ENCODE results near the gene IP6K2. TPM values are rescaled to one million over a fixed set of nuclear protein-coding genes. Genes with fewer than 3 reads are reported as not detected.

IP6K2 gene
- total and polyA plus RNA-seq, 2 of the 8 experiments (the other 6 are each of a cell fraction or from before 2014, with no cell fraction given) = 95.8 to 144 TPM

GRCh38 chr3:48748754-48749153, 31.7 kb upstream of the IP6K2 start:
- Histone ChIP-seq H3K27me3 (replicated peaks in 1 of 4; ENCODE audit: control insufficient read depth in 3 of 4, extremely low read depth in 1 of 4, insufficient read depth in 3 of 4, low read length in 3 of 4) (no peaks in the 10 kb centered on the region), H2BK20ac (ENCODE audit: low read length) (no peak overlapping the region), H3K9me3 (ENCODE audit: insufficient read depth in 2 of 2, low read depth in 1 of 2, low read length in 1 of 2) (no peaks in the 10 kb centered on the region), H3K18ac (ENCODE audit: extremely low read depth, low read length) (no peak overlapping the region), H3K27ac (ENCODE audit: low read depth, low read length) (no peak overlapping the region), H3K79me2 (ENCODE audit: control insufficient read depth in 1 of 2, insufficient read depth in 2 of 2, low read length in 2 of 2) (no peaks in the 10 kb centered on the region), H3K14ac (ENCODE audit: insufficient read length) (no peak overlapping the region), H3K4me2 (ENCODE audit: insufficient read depth in 1 of 2, low read depth in 2 of 2, low read length in 2 of 2) (no peak overlapping the region), H2BK12ac (ENCODE audit: low read depth, low read length) (no peak overlapping the region), H3K23ac (ENCODE audit: insufficient read length) (no peak overlapping the region), H3K79me1 (ENCODE audit: low read depth, low read length) (no peaks in the 10 kb centered on the region), H4K20me1 (replicated peaks in 1 of 2; ENCODE audit: control insufficient read depth in 1 of 2, insufficient read depth in 2 of 2, low read length in 2 of 2) (no peaks in the 10 kb centered on the region), H3K56ac (replicated peaks; ENCODE audit: insufficient read length, low read depth, low read length) (no peak overlapping the region), H2AFZ (ENCODE audit: low read length) (no peak overlapping the region), H3K4me3 (ENCODE audit: extremely low read depth in 1 of 4, insufficient read depth in 2 of 4, low read depth in 3 of 4, low read length in 4 of 4) (no peak overlapping the region), H3K9ac (replicated peaks in 1 of 4; ENCODE audit: extremely low read depth in 1 of 4, low read depth in 3 of 4, low read length in 3 of 4) (no peak overlapping the region), H4K5ac (ENCODE audit: insufficient read length, low read depth, low read length) (no peak overlapping the region), H3K23me2 (ENCODE audit: low read depth, low read length) (no peaks in the 10 kb centered on the region), H3K36me3 (ENCODE audit: control insufficient read depth in 2 of 4, insufficient read depth in 4 of 4, low read length in 3 of 4) (peaks cover 0 to 6% (median 0%) of the 10 kb centered on the region in 4 experiments; a peak in 2 of 8 replicates), H3K4ac (replicated peaks; ENCODE audit: insufficient read length, low read depth, low read length) (no peak overlapping the region), H3K4me1 (replicated peaks in 1 of 4; ENCODE audit: control insufficient read depth in 3 of 4, insufficient read depth in 4 of 4, low read length in 3 of 4) (no peaks in the 10 kb centered on the region), H2BK120ac (replicated peaks; ENCODE audit: low read depth, low read length) (no peak overlapping the region), H2BK5ac (ENCODE audit: low read depth, low read length) (no peak overlapping the region), H2BK15ac (ENCODE audit: low read length) (no peak overlapping the region), H2AK5ac (ENCODE audit: low read depth, low read length) (no peak overlapping the region), H4K8ac (ENCODE audit: extremely low read depth, insufficient read depth, low read length) (no peak overlapping the region), H4K91ac (replicated peaks; ENCODE audit: insufficient read length, low read length) (no peak overlapping the region)
- TF ChIP-seq TEAD4 (IDR thresholded peaks at IDR 0.05; ENCODE audit: low read depth, low read length) (no peak), RFX5 (IDR thresholded peaks at IDR 0.05; ENCODE audit: borderline replicate concordance, low read depth, low read length) (no peak), KDM1A (IDR thresholded peaks at IDR 0.05; ENCODE audit: borderline replicate concordance, low read length) (no peak), USF2 (IDR thresholded peaks at IDR 0.05; ENCODE audit: low read length) (no peak), HDAC2 (IDR thresholded peaks at IDR 0.05; ENCODE audit: borderline replicate concordance in 1 of 2, low read depth in 2 of 2, low read length in 2 of 2) (no peak), RXRA (IDR thresholded peaks at IDR 0.05; ENCODE audit: insufficient read depth, low read depth, low read length) (no peak)
- ChIA-PET CTCF (ENCODE audit: partially characterized antibody) (interaction anchor here (0.6 to 7.8 kb wide), 4 partner anchors 11 to 1522 kb away, joined by 3 to 75 read pairs (median 4); no protein-coding TSS in a partner anchor), POLR2A (ENCODE audit: partially characterized antibody) (interaction anchor here (1.1 to 1.5 kb wide), 2 partner anchors 32 to 121 kb away, joined by 3 read pairs; no protein-coding TSS in a partner anchor)
- no peak for DNase-seq (ENCODE audit: low read depth in 1 of 2, low spot score in 2 of 2)
- no peak for FAIRE-seq
- WGBS, 2 experiments (ENCODE audit: extremely low coverage in 1 of 2, insufficient coverage in 1 of 2, insufficient read length in 1 of 2, insufficient replicate concordance in 2 of 2, low coverage in 1 of 2, low lambda C conversion rate in 2 of 2, missing lambda C conversion rate in 1 of 2) = 89% methylated on average over 3 of the region's 3 CpGs; no CpG with 5 or more reads in 1 of the 2 experiments
